Mammary epithelial cell (primary cell): Measurements from ENCODE around the gene SSBP4.

ENCODE experiments used
- EZH2 ChIP-seq: IDR thresholded peaks from 2 replicates; pipeline ENCODE4 v1.6.1; 2012; ENCODE audit warnings: low read length, inconsistent platforms, borderline replicate concordance
- TF ChIP-seq, protein P1 (sequence below), 2 donors: IDR thresholded peaks in 1 of 2; conservative IDR thresholded peaks in 1 of 2; 2 replicates each; pipeline ENCODE4 v1.5.1; 2011 to 2012; ENCODE audit warnings: inconsistent platforms in 2 of 2, low read length in 2 of 2, mild to moderate bottlenecking in 2 of 2, control low read depth in 1 of 2, low read depth in 1 of 2; ENCODE audit not compliant: insufficient read depth in 1 of 2; ENCODE audit errors: extremely low read depth in 1 of 2

DNA sequence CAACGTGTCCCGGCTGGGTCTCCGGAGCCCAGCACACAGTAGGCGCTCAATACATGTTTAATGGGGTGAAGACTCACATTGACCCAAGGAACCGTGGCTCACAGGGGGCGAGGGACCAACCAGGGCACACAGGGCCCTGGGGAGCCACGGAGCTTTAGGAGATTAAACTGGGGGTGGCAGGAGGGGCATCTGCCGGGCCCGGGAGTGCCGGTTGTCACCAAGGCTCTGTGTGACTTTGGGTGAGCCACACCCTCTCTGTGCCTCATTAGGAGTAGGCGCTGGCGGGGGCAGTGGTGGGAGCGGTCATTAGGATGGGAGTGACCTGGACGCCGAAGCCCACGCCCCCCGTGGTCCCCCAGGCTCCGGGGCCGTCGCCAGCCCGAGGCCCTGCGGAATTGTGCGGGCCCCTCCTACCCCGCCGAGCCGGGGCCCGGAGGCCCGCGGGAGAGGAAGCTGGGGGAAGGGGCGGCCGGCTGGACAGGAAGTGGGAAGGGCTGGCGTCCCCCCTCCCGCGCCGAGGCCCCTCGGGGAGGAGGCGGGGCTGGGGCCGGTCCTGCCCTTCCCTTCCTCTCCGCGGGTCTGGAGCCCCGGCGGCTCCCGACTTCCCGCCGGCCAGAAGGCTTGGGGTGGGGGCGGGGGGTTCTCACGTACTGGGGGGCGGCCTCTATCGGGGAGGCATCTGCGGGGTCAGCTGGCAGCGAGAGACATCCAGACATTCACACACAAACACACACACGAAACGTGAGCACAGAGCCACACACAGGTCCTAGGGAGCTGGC lies 1.8 kb upstream of the SSBP4 start:
- TF ChIP-seq, protein P1, sequence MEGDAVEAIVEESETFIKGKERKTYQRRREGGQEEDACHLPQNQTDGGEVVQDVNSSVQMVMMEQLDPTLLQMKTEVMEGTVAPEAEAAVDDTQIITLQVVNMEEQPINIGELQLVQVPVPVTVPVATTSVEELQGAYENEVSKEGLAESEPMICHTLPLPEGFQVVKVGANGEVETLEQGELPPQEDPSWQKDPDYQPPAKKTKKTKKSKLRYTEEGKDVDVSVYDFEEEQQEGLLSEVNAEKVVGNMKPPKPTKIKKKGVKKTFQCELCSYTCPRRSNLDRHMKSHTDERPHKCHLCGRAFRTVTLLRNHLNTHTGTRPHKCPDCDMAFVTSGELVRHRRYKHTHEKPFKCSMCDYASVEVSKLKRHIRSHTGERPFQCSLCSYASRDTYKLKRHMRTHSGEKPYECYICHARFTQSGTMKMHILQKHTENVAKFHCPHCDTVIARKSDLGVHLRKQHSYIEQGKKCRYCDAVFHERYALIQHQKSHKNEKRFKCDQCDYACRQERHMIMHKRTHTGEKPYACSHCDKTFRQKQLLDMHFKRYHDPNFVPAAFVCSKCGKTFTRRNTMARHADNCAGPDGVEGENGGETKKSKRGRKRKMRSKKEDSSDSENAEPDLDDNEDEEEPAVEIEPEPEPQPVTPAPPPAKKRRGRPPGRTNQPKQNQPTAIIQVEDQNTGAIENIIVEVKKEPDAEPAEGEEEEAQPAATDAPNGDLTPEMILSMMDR (conservative IDR thresholded peaks at IDR 0.05 in 1 of 2, IDR thresholded peaks at IDR 0.05 in 1 of 2; ENCODE audit: extremely low read depth in 1 of 2, insufficient read depth in 1 of 2, low read depth in 1 of 2, low read length in 2 of 2): no peak
- TF ChIP-seq EZH2: no peak
